Measurements from ENCODE around the gene KERA. TPM values are rescaled to one million over a fixed set of nuclear protein-coding genes. Genes with fewer than 3 reads are reported as not detected.

The KERA gene
- total RNA-seq, 1 donor from 2014 or later: not detected

DNA sequence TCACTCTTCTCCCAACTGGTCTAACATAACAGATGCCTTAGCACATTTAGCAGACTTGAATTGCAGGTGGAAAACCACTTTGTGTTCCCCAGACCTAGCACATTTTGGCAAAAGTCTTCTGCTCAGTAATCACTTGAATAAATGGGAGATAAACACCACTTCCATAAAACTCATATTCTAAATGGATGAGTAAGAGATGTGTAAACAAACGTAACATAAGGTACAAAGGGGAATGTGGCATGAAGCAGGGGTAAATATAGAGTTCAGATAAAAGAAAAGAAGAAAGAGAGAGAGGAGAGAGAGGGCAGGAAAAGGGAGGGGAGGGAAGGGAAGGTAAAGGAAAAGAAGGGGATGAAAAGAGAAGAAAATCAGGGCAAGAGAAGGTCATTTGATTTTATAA is 17.0 kb upstream of the KERA start:
- DNase-seq (no peak), ATAC-seq (peak; percentile 50)
- intact Hi-C loops (cut with micrococcal nuclease): no loop called here

DNA sequence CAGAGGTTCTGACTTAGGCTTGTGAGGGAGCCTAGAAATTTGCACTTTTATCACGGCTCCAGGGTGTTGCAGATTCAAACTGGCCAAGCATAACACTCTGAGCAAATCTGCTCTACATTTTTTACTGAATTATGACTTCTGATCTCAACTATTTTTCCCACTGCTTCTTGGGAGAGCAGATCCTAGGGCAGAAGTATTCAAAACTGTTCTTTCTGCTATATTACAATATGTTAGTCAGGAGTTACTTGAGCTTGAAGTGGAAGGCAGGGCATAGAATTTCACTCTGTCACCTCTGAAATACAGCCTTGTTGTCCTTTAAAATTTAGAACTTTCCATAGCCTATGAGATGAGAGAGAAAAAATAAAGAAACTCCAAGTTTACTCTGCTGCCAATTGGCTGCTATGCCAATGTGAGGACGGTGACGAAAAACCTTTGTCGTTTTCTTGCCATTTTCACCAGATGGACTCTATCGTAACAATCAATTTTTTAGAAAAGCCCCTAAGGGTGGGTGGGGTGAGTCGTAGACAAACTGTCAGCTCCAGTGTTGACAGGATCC is 16.4 kb upstream of the KERA start:
- intact Hi-C loops (cut with micrococcal nuclease): no loop called here
- DNase-seq: no peak
- ATAC-seq: peak; percentile 90

DNA sequence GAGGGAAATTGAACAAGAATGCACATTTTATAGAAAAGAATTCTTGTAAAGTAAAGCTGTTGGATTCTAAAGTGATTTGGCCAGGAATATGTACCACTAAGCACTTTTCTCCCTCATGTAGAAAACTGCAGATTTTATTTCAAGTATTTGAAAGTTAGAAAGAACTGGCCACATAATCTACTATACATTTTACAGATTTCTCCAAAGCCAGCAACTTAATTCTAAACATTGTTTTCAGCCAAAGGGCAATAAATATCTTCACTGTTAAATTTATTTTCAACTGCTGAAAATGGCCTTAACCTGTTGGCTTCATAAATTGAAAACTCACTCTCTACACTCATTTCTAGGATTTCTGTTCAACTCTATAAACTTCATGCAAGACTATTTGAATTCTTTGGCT is 15.6 kb upstream of the KERA start:
- ATAC-seq (no peak), DNase-seq (no peak)
- intact Hi-C loops (cut with micrococcal nuclease): no loop called here

DNA sequence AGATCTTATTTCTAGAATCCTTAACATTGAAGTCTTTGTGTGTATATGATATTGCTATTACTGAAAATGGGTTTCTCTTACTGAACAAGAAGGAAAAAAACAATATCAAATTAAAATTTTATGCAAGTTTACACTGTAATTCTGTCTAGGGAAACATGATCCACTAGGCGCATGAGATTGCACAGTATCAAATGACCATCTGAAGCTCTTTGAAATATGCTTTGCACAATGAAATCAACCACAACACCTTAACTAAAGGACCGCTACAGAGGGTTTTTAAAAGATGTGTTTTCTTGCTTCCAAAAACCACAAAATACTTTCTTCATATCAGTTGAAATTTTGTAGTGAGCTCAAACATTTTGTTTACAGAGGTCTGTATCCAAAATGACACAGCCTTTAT is 15.1 kb upstream of the KERA start:
- intact Hi-C loops (cut with micrococcal nuclease): no loop called here
- no peak for DNase-seq

DNA sequence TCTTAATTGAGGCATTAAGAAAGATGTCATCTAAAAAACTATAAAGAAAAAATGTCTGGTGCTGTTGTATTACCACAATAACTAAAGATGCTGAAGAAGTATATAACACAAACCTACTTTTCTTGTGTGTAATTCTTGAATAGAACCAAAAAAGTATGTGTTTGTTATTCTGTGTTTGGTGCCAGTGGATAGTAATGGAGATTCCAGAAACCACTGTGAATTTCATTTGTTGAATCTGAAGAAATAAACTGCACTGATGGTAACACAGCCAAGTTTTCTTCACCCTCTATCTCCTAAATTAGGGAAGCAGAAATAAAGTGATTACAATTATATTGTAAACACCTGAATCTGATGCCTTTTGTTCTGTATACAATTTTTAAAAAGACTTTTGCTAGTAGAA is 13.1 kb upstream of the KERA start:
- intact Hi-C loops (cut with micrococcal nuclease): no loop called here
- no peak for ATAC-seq
- no peak for DNase-seq

More for the DNA sequence above, 15.1 kb upstream of the KERA start:
- ATAC-seq: no peak

DNA sequence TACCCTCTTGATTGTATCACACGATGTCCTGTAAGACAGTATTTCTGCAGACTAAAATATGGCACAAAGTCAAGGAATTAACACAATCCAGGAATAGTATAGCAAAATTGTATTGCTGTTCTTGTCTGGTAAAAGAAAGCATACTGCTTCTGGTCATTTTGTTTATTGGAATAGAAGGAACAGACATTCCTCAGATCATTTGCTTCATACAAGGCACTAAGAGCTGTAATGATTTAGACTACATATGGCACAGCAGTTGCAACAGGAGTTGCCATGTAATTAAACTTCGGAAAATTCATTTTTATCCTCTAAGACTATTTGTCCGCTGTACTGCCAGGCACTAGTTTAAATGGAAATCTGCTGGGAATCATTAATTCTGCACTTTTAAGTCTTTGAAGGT is 7.6 kb upstream of the KERA start:
- ATAC-seq (no peak), DNase-seq (no peak)

DNA sequence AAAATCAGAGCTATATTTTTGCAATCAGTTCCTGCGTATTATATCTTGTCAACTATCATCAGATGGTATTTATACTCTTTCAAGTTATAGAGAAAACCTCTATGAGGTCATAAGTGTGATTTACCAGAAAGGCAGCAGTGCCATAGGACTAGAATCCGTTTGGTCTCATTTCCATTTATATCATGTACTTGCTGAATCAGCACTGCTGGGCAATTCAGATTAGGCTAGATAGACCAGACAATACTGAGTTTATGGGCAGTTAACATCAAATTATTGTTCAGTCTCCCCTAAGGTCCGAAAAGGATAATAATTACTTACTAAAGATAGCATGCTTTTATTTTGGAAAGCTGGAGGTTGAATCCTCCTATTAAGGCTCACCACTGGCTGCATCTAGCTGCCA is 6.8 kb upstream of the KERA start:
- DNase-seq: no peak
- ATAC-seq: no peak
- intact Hi-C loops (cut with micrococcal nuclease): no loop called here

More for the DNA sequence above, 7.6 kb upstream of the KERA start:
- intact Hi-C loops (cut with micrococcal nuclease): no loop called here

DNA sequence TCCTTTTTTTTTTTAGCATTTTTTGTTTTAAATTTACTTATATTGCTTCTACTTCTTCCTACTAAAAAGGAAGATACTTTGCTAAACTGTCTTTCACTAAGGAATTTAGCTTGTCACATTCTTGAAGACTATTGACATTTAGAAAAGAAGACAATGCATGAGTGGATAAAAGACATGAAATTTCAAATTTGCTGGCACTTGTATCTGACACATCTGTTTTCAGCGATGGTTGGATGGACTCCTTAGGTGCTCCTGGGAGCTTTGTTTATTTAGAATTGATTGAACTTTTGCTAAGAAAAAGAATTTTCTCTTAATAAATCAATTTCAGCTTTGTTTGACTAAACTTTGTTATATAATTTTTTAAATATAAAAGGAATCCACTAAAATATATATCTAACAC is 3.3 kb upstream of the KERA start:
- ATAC-seq (no peak), DNase-seq (no peak)
- intact Hi-C loops (cut with micrococcal nuclease): no loop called here

DNA sequence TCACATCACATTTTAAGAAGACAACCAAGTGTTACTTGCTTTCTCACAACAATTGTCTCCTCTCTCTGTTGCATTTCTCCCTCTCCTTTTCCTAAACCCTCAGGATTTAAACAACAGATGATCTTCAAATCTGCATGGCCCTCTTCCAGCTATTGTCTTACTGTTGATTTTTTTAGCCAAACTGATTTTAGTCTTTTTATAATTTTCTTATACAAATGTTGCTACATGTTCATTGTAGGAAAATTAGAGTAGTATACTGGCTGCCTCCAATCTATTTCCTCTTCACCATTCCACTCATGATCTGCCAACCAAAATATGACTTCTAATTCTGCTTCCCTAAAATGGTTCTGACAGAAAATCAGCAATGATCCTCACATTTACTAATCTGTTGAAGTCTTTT is 1.4 kb upstream of the KERA start:
- intact Hi-C loops (cut with micrococcal nuclease): no loop called here
- DNase-seq: no peak
- no peak for ATAC-seq

DNA sequence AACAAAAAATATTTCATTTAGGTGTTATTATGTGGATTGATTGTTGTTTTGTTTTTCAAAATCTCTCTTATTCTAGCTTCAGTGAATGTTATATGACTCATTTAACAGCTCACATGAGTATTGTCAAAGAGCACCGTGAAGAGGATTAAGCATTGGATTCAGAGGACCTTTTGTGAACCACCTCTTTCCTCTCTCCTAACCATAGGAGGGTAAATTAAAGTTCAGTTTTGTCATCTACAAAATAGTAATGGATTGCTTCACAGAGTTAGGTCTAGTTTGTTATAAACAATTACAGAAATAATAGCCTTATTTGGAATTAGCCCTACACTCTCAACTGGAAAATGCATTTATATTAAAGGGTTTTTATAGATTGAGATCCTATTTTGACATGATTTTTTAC is 962 bp upstream of the KERA start:
- ATAC-seq: no peak
- no peak for DNase-seq
- intact Hi-C loops (cut with micrococcal nuclease): no loop called here

DNA sequence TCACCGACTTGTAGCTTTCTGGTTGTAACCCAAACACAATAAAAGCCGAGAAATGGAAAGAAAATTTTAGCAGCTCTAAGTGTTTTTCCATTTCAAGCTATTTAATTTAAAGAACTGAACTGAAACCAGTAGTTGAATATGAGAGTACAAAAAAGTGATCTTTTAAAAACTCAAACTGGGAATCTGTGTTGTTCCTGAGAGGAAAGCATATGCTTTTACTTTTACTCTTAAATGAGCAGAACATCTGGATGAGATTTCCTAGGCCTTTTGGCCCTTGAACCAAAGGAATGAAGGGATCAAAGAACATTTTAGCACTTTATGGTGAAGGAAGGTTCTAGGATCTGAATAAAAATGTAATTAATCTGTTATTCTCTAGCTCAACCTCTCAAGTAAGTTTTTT is 1.3 kb downstream of the KERA start:
- intact Hi-C loops (cut with micrococcal nuclease): no loop called here
- DNase-seq (no peak), ATAC-seq (no peak)

DNA sequence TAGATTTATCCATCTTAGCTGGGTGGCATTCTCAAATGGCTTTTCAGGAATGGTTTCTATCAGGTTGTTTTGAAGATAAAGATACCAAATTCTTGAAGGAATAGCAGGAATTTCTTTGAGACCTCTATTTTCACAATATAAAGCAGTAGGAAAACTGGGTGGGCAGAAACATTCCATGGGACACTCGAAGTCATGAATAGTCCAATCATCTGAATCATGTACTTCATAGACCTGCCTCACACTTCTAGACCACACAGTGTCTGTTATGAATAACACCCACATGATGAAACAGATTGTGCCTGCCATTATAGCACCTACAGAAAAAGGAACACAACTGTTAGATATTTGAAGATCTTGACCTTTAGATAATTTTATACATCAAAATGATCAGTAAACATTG is 1.8 kb downstream of the KERA start:
- ATAC-seq (no peak), DNase-seq (no peak)
- intact Hi-C loops (cut with micrococcal nuclease): no loop called here

DNA sequence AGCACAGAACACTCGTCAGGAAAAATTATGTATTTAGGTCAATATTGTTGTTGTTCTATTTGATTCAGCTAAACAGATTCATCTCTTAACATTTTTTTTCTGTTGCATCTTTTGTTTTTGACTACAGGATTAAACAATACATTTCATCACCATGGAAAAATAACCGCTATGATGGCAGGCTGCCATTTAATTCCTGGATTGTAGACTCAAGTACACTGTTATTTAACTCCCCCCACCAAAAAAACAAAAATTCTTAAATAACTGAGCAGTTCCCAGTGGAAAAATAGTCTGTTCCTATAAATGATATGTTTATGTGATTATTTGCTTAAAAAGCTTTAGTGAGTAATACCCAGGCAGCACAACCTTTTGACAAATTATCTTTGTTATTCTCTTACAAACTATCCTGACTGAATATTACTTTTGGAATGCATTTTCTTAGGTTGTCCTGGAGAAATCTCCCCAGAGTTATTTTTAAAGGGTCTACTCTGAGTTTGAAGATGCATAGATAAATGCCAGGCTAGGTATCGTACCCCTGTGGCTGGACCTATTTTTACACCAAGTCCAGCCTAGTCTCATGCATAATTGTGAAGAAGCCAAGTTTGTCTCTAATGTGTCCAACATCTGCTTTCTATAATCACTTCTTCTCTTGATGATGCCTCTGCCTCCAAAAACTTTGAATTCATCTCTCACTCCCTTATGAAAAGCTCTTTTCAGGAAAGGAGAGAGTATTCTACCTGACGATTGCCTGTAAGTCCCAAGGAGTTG is 3.7 kb downstream of the KERA start:
- ATAC-seq (no peak), DNase-seq (no peak)
- intact Hi-C loops (cut with micrococcal nuclease): no loop called here

DNA sequence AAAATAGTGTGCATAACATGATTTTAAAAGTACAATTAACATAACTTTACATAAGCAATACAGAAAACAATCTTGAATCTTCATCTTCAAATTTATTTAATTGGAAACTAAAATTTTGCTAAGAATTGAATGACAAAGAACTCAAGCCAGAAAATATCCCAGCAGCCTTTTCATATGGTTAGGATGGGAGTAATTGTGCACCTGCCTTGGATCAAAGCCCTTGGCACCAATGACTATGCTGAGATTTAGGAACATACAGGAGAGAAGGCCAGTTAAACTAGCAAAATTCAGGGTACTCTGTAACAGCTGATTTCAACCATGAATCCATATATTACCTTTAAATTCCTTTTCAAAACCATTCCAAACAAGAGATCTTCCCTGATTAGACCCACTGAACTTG is 5.8 kb downstream of the KERA start:
- intact Hi-C loops (cut with micrococcal nuclease): no loop called here
- ATAC-seq: no peak
- DNase-seq: no peak

DNA sequence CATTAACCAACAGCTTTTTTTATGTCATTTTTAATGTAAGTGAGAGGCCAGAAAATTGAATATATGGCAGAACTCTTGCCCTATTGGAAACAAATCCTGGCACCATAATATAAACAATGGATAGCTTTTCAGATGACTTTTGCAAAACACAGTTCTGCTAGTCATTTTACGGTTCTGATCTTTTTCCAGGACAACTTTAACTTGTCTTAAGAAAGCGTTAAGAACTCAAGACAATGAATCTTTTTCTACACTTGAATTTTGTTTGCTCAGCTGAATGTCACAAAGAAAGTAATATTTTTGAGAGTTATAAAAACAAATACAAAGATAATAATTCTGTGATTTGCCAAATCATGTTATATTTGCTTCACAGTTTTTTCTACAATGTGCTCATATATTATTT is 13.2 kb downstream of the KERA start:
- no peak for DNase-seq

DNA sequence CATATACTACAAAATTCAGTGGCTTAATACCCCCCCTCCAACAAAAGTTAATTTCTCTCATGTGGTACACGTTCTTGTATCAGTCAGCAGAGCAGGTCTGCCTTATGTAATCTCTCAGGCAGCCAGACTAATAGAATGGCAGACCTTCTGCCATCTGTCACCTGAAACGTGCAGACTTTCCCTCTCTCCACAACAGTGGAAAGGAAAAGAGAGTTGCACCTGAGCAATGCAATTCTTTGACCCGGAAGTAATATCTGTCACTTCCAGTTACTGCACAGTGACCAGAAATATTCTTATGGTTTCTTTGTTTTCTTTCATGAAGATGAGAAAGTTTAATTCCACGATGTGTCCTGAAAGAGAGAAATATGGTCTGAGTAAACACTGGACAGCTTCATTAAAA is 14.4 kb downstream of the KERA start:
- no peak for DNase-seq
- no peak for ATAC-seq
- intact Hi-C loops (cut with micrococcal nuclease): no loop called here

More for the DNA sequence above, 13.2 kb downstream of the KERA start:
- intact Hi-C loops (cut with micrococcal nuclease): no loop called here
- no peak for ATAC-seq

DNA sequence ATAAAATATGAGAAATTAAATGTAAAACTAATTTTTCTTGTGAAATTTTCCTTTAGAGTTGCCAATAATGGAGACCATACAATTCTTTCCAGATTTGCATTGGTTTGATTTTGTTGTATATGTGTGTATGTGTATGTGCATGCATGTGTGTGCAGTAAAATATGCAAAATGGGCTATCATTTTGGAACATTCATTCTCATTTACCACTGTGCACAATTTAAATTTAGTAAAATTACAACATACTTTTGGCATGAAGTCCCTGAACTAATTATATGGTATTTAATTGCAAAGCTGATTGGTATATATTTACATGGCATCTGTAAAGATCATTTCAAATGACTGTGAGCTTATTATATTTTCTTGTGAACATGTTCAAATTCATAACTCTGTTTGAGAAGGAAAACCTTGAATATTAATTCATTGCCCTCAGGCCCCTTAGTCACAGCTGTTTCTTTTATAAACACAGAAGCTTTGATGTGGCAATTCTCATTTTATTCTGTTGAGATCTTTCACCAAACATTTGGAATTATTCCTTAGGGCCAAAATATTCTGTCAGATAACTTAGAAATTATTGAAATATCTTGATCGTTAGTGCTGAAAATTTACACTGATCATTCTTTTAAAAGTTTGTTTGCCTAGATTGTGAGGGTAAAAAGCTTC is 17.6 kb downstream of the KERA start:
- ATAC-seq: peak; percentile 55
- no peak for DNase-seq
- intact Hi-C loops (cut with micrococcal nuclease): no loop called here

DNA sequence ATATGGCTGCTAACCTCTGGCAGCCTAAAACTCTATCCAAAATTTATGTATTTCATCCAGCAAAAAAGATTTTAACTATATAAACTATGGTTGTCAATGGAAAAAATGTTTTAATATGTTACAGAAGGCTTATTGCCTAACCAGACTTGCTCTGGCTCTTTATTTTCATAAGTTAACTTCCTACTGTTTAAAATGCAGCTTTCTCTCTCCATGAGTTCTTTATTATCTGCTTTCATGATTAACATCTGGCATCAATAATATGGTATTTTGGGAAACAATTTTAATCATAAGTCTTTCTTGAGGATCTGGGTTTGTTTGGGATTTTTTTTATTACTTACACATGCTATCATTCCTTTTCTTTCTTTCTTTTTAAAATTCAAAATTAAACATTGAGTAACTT is 20.5 kb downstream of the KERA start:
- intact Hi-C loops (cut with micrococcal nuclease): no loop called here
- DNase-seq (no peak), ATAC-seq (no peak)

DNA sequence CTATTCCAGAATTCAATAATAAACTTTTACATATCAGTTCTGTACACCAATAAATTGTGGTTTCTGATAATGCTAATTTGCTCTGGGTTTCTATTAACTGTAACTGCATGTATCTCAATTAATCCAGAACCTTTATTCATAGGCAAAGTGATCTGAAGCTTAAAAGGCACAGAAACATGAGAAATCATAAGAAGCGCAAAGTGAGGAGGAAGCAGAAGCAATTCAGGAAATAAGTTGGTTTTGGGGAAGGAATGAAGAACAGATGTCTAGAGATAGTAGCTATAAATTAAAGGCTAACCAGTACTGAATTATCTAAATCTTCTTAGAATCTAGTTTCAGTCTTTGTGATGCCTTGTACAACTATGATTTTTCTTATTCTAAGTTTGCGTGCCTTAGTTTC is 24.6 kb downstream of the KERA start:
- intact Hi-C loops (cut with micrococcal nuclease): no loop called here
- ATAC-seq: no peak

DNA sequence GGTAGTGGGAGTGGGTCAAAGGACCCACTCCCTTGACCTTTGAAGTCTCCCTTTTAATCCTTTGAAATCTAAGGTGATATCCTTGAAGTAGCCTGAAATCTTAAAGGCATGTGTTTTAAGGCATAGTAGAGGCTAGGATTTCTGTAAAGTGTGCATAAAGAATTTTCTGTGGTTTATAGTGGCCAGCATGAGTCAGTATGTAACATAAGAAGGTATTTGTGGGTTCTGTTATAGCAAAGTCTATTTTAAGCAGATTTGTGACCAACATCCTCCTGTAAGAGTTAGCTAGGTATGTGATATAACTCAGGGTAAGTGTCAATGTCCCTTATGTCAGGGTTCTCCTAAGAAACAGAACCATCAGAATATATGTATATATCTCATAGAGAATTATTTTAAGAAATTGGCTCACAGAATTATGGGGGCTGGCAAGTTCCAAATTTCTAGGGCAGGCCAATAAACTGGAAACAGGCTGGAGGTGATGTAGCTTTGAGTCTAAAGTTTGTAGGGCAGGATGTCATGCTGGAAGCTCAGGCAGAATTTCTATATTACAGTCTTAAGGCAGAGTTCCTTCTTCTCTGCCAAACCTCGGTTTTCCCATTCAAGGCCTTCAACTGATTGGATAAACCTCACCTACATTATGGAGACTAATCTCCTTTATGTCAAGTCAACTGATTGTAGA is 34.4 kb downstream of the KERA start:
- intact Hi-C loops (cut with micrococcal nuclease): no loop called here
- DNase-seq: no peak

More for the DNA sequence above, 24.6 kb downstream of the KERA start:
- no peak for DNase-seq

More for the DNA sequence above, 34.4 kb downstream of the KERA start:
- no peak for ATAC-seq

All from left ventricle myocardium superior (tissue), 1 donor.